Middle frontal gyrus (tissue), 1 donor: Measurements from ENCODE around the gene SLC12A6.
"Not testable (repeated sequence)": the region's sequence is repeated elsewhere in the genome, so short reads cannot be mapped to it uniquely, and the experiment has no call there.

Experiments
- DNase-seq: peaks from one replicate; pipeline ENCODE4 v3.0.0-alpha.2; 2015; ENCODE audit warnings: low spot score; ENCODE audit errors: extremely low spot score

Gene SLC12A6

GRCh38 chr15:34358367-34358766 lies 20.8 kb upstream of the SLC12A6 start:
- DNase-seq = no peak

GRCh38 chr15:34357653-34358052 lies 20.1 kb upstream of the SLC12A6 start:
- no peak for DNase-seq

DNA sequence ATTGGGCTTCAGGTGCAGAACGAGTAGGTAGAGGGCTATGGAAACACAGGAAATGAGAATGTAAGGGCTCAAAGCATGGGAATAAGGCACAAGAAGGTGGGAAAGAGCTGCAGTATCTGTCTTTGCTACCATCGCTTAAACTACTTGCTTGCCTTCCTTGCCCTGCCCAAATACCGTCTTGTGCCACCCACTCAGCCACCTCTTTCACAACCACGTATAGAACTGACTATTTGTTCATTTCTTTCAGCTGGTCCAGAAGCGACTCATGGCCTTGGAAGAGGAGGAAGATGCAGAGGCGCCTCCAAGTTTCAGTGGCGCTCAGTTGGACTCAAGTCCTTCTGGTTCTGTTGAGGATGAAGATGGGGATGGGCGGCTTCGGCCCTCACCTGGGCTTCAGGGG lies 17.7 kb upstream of the SLC12A6 start:
- DNase-seq = no peak

DNA sequence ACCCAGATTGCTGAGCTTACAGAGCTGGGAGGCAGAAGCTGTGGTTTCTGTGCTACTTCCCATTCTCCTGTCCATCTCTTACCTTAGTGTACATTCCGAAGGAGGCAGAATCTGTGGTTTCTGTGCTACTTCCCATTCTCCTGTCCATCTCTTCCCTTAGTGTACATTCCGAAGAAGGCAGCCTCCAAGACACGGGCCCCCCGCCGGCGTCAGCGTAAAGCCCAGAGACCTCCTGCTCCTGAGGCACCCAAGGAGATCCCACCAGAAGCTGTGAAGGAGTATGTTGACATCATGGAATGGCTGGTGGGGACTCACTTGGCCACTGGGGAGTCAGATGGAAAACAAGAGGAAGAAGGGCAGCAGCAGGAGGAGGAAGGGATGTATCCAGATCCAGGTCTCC lies 16.7 kb upstream of the SLC12A6 start:
- DNase-seq = no peak

GRCh38 chr15:34353627-34354026 lies 16.0 kb upstream of the SLC12A6 start:
- DNase-seq = no peak

DNA sequence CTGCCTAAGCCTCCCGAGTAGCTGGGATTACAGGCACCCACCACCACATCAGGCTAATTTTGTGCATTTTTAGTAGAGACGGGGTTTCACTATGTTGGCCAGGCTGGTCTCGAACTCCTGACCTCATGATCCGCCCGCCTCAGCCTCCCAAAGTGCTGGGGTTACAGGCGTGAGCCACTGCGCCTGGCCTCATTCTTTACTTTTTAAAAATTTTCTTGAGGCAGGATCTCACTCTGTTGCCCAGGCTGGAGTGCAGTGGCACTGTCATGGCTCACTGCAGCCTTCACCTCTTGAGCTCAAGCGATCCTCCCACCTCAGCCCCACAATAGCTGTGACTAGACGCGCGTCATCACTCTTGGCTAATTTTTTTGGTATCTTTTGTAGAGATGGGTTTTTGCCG lies 15.4 kb upstream of the SLC12A6 start:
- not testable (repeated sequence) for DNase-seq

GRCh38 chr15:34349769-34350168 lies 12.2 kb upstream of the SLC12A6 start:
- no peak for DNase-seq

DNA sequence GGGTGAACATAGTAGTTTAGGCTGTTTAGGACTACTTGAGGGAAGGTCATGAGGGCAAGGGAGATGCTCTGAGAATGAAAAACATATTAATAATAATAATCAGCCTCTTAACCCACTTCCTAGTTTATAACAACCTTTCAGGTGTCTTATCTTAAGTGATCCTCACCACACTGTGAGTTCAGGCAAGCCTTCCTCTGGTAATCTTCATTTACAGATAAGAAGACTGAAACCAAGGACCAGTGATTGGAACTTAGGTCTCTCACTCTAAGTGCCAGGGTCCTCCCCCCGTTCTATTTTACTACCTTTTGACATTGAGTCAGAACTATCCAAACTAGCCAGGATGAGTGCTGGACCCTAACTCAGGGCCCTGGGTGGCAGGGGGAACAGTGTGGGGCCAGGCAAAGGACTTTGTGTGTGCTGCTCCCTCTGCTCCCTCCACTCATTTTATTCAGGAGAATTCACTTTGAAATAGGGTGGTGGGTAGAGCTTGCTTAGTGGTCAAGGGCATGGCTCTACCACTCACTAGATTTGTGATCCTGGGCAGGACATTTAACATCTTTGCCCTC lies 11.2 kb upstream of the SLC12A6 start:
- no peak for DNase-seq

- no peak for DNase-seq
Observed at GRCh38 chr15:34347951-34348638, 10.5 kb upstream of the SLC12A6 start.

GRCh38 chr15:34342737-34343575 lies 5.4 kb upstream of the SLC12A6 start, which contains the start of the genes NOP10 and NUTM1:
NOP10 (minus strand) TSS chr15:34343136; CDS start chr15:34343073, 63 bp downstream.
NUTM1 (plus strand) TSS chr15:34343315; CDS start chr15:34343697, 382 bp downstream.
- peak; percentile 81 for DNase-seq

GRCh38 chr15:34342213-34342736 lies 4.7 kb upstream of the SLC12A6 start:
- not testable (repeated sequence) for DNase-seq

DNA sequence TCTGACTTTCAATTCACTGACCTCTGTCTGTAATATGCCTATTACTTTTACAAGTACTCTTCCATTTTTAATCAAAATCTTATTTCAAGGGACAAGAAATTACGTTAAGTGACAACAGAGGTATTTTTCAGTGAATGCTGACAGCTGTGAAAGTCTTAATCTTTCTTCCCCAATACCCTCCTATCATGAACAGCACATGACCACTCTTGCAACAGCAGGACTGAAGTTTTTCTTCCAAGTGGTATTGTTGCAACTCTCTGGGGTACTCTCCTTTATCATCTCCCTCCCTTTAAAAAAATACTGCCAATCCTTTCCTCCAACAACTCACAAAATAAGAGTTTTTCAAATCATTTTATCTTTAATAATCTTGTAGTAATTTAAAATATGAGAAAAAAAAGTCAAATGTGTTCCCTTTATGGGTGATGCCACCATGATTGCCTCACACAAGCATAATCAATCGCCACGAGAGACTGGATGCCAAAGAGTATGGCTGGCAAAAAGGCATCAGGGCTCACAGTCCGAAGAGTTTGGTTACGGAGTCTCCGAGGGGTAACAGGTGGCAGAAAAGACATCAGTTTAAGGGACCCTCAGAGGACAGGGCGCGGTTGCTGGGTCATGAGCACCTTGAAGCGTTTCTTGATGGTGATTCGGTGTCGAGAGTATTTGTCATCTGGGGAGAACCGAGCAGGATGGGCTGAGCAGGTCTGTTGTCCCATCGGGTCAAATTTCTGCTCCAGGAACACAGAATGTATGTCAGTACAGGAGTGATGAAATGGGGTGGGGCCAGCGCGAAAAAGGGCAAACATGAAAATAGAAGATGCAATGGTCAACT lies 4.0 kb upstream of the SLC12A6 start:
- no peak for DNase-seq

DNA sequence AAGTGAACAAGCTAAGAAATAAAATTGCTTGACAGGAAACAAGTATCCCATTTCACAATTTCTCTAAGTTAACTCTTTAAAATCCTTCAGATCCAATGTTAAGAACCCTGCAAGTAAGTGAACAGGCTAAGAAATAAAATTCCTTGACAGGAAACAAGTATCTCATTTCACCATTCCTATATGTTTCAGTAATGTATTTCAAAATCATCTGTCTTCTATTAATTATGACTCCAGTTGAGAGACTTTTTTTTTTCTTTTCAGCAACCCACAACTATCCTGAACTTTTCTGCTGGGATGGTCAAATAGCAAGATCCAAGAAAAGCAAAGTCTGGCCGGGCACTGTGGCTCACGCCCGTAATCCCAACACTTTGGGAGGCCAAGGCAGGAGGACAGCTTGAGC lies 2.4 kb upstream of the SLC12A6 start:
- no peak for DNase-seq

DNA sequence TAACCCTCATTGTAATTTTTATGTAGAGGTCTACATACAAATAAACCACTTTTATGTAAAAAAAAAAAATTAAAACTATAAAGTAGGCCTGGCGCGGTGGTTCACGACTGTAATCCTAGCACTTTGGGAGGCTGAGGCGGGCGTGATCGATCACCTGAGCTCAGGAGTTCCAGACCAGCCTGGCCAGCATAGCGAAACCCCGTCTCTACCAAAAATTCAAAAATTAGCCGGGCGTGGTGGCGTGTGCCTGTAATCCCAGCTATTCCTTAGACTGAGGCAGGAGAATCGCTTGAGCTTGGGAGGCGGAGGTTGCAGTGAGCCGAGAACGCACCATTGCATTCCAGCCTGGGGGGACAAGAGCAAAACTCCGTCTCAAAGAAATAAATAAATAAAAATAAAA lies 766 bp upstream of the SLC12A6 start:
- DNase-seq = no peak

- DNase-seq = no peak
Observed at GRCh38 chr15:34336991-34337556, 507 bp downstream of the SLC12A6 start.

GRCh38 chr15:34336231-34336990 lies 1.2 kb downstream of the SLC12A6 start:
- DNase-seq = no peak

DNA sequence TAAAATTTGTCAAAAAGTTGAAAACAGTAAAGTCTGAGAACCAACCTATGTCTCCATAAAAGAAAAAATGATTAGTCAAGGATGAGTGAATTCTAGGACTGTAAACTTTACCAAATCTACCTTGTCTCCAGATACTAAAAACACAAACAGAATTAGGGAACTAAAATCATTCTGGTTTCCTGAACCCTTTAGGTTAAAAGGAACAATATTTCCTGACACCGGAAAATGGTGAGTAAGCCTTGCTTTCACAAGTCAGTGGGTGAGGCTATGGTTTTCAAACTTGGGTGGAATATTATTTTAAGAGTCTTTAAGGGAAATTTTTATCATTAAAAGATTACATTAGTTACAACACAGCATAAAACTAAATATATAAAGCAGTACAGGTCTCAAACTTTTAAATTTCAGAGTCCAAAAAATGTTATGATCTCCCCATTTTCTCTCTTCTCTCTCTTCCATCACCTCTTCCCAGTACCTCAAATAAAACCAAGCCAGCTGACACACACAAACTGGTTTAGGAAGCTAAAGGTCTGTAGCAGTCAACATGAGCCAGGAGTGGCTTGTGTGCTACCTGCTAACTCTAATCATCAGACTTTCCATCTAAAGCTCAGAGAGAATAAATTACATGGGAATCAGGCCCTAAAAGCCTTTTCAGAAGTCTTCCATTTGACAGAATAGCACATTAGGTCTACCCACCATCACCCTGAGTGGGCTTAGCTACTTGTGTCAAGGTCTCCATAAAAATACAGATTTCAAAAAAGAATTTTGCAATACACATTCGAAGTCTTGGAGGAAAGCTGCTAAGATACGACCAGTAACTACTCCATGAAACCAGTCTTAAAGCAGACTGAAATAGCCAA lies 2.2 kb downstream of the SLC12A6 start:
- no peak for DNase-seq

DNA sequence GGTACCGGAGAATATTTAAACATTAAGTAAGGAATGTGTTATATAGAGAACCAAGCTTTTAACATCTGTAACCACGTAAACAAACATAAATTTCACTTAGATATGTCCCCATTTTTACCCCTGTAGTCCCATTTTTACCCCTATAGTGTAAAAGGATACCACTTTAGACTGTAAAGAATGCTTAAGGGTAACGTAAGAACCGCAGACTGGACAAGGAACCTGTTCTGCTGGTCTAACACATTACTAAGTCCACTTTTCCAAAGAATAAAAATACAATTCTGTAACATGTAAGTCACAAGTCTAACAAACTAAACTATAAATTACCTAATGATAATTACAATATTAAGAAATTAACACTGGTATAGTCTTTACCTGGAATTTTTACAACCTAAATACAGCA lies 2.9 kb downstream of the SLC12A6 start:
- DNase-seq = no peak

- no peak for DNase-seq
Observed at GRCh38 chr15:34332553-34333120, 4.9 kb downstream of the SLC12A6 start.
